GM18511 (cell line): ENCODE data around the gene LRRC8C.
"Not testable (repeated sequence)": the region's sequence is repeated elsewhere in the genome, so short reads cannot be mapped to it uniquely, and the experiment has no call there.

Experiments
- ATAC-seq: cut with Tn5 transposase; IDR thresholded peaks from one replicate; pipeline ENCODE4 v1.9.1; 2021; ENCODE audit warnings: mild to moderate bottlenecking, moderate library complexity; ENCODE audit not compliant: unreplicated experiment

LRRC8C gene

DNA sequence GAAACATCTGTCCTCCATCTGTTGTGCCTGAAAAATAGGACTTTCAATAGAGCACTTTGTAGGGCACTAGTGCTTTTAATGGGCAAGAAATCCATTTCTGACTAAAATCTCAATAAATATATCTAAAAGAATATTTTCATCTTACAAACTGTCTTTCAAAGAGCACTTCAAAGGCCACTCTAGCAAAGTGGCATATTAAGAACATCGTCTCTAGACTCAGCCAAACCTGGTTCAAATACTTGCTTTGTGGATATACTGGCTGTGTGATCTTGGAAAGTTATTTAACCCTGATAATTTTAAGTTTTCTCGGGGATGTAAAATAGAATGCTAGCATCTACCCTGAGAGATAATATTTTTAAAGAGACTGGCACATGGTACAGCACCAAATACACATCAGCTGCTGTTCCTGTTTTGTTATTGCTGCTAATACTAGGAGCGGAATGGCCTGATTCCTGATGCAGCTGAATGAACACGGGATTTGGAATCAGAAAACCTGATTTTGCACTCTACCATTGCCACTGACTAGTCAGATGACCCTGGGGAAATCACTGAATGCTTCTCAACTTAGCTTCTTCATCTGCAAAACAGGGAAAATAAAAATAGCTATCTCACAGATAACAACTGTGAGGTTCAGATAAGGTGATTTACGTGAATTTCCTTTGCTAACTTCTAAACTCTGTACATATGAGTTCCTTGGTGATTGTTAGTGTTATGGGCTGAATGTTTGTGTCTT lies 25.2 kb upstream of the LRRC8C start:
- no peak for ATAC-seq

GRCh38 chr1:89608319-89608983 lies 24.5 kb upstream of the LRRC8C start:
- no peak for ATAC-seq

DNA sequence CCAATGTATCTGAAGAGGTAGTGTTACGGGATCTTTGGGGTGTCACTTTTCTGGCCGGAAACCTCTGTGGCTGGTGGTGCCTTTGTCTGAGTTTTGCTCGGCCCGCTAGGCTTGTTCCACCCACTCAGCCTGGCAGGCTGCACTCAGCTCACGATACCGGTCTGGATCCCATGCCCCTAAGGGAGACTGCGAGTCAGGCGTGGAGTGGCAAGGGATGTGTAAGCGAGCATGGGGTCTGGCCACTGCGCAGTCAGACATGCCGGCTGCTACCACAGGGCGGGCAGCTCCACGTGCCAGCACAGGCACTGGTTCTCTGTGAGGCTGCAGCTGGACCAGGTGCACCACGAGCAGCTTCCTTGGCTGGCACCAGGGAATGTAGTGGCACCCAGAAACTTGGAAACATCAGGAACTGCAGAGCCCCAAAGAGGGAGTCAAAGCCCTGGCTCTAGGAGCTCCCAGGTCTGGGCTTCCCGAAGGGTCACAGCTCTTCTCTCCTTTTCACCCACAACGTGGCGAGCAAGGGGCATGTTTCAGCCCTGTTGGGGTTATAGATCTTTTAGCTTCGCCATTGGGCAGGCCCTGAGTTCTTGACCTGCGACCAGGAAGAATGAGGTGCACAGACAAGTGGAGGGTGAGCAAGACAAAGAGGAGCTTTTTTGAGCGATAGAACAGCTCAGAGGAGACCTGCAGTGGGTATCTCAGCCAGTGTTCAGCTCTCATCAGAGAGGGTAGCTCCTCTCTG lies 23.8 kb upstream of the LRRC8C start:
- ATAC-seq, result no peak

GRCh38 chr1:89609781-89610456 lies 23.0 kb upstream of the LRRC8C start:
- ATAC-seq, result no peak

DNA sequence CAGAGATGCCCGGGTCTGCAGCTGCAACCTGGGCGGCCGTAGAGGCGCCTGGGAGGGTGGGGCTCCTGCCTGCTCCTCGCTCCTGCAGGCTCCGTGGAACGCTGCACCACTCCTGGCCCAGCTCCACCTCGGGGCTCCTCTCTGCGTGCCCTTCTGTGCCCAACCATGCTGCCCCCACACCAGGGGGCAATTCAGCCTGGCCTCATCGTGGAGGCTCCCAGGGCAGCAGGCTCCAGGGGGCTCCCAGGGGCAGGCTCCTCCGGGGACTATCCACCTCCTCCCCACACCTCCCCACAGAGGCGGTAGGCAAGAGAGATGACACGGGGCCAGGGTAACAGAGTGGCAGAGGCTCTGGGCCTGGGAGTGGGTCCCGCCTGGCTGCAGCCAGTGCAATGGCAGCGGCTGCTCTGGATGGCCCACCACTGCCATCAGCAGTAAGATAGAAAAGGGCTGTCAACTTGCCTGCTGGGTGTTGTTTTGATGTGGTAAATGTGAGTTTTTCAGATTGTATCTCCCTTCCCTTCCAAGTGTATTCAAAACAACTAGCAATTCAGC lies 22.4 kb upstream of the LRRC8C start:
- no peak for ATAC-seq

- peak; percentile 93 for ATAC-seq
Measured at GRCh38 chr1:89611721-89612120, 21.2 kb upstream of the LRRC8C start.

DNA sequence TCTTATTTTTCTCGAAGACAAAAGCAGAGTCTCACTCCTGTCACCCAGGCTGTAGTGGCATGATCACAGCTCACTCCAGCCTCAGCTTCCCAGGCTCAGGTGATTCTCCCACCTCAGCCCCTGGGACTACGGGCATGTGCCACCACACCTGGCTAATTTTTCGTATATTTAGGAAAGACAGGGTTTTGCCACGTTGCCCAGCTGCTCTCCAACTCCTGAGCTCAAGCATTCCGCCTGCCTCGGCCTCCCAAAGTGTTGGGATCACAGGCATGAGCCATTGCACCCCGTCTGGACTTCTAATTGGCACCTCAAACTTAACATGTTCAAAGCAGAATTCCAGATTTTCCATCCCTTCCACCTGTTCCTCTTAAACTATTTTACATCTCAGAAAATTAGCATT lies 19.0 kb upstream of the LRRC8C start:
- no peak for ATAC-seq

- no peak for ATAC-seq
Measured at GRCh38 chr1:89615676-89616598, 17.0 kb upstream of the LRRC8C start.

GRCh38 chr1:89616844-89617627 lies 15.9 kb upstream of the LRRC8C start:
- no peak for ATAC-seq

DNA sequence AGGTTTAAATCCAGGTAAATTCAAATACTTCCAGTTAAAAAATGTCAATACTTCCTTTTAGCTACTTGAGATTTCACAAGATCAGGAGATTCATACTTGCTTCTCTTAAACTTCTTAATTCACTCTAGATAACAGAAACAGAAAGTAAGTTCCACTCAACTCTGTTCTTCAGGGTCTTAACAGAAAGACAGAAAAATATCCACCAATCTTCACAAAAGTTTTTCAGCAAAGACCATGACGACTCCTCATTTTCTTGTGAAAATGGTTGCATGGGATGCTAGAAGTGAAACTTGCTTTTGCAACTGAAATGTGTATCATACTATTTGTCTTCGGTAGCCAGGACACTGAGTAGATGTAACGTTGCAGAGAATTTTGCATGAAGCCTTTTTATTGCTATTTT lies 12.3 kb upstream of the LRRC8C start:
- ATAC-seq, result no peak

DNA sequence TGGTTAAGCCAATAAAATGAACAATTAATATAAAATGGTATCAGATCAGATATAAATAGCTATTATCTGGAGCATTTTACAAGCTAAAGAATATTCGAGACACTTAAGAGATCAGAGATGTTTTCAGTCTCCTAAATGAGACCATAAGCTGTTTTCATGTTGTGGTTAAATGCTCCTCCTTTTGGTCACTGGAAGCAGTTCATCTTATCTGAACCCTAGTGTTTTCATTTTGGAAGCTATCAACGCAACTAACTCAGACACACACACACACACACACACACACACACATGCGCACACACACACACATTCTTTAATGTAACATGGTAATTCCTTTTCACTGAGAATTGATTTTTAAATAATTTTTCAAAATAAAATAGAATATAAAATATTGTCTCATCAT lies 10.0 kb upstream of the LRRC8C start:
- no peak for ATAC-seq

- no peak for ATAC-seq
Measured at GRCh38 chr1:89624314-89624713, 8.6 kb upstream of the LRRC8C start.

DNA sequence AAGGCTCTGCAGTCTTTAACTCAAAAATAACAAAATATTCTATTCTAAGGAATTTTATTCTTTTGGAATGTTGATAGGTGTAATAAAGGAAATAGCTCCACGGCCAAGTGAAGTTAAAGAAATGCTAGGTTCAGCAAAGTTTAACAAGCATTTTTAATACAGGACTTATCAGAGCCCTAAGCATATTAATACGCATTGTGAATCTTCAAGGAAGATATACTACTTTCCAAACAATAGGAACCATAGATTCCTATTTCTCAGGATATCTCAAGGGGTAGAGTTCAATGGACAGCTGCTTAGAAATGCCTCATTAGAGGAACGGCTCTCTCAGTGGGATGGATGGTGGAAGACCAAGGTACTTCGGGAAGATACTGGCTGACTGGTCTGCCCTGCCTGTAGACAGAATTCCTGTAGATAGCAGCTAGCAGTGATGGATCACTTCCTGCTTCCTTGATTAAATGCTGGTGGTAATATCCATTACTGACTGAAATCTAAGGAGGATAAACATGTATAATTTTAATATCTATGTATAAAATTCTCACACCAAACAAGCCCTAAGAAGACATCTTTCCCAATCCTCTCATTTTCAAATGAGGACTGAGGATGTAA lies 8.1 kb upstream of the LRRC8C start:
- no peak for ATAC-seq

DNA sequence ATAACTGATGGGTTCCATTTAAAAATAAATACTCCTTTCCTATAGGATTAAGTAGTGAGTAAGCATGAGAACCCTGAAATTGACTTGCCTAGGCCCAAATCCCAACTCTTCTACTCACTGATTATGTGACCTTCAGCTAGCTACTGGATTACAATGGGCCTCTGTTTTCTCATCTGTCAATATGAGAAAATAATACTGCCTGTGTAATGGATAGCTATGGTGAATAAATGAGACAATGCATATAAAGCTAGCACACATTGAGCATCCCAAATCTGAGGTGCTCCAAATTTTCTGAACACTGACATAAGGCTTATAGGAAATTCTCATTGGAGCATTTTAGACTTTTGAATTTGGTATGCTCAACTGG lies 5.3 kb upstream of the LRRC8C start:
- no peak for ATAC-seq

DNA sequence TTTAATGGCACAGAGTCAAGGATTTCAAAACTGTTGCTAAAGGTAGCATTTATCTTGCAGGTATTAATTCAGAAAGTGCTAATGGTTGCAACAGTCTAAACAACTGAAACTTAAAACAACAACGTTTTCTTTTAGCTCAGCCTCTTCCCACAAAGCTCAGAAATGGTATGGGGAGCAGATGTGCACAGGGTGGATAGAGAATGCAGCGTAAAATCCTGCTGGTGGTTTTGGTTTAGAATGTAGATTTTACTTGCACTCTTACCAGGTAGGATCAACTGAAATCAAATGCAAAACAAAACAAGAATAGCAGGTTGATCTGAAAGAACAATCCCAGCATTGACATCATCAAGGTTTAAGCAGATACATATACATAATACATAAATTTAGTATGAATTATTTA lies 3.8 kb upstream of the LRRC8C start:
- ATAC-seq, result no peak

DNA sequence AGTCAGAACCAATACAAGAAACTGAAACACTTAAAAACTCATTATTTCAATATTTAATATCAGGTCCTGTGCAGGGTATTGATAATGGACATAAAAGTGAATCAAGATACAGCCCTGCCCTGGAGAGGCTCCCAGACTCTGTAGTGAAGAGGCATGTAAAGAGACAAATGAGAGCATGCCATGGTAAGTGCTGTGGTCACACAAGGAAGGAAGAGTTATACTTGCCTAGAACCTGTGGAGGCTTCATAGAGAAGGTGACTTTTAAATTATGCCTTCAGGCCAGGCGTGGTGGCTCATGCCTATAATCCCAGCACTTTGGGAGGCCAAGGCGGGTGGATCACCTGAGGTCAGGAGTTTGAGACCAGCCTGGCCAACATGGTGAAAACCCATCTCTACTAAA lies 3.3 kb upstream of the LRRC8C start:
- not testable (repeated sequence) for ATAC-seq

- ATAC-seq, result no peak
Measured at GRCh38 chr1:89630048-89630447, 2.9 kb upstream of the LRRC8C start.

DNA sequence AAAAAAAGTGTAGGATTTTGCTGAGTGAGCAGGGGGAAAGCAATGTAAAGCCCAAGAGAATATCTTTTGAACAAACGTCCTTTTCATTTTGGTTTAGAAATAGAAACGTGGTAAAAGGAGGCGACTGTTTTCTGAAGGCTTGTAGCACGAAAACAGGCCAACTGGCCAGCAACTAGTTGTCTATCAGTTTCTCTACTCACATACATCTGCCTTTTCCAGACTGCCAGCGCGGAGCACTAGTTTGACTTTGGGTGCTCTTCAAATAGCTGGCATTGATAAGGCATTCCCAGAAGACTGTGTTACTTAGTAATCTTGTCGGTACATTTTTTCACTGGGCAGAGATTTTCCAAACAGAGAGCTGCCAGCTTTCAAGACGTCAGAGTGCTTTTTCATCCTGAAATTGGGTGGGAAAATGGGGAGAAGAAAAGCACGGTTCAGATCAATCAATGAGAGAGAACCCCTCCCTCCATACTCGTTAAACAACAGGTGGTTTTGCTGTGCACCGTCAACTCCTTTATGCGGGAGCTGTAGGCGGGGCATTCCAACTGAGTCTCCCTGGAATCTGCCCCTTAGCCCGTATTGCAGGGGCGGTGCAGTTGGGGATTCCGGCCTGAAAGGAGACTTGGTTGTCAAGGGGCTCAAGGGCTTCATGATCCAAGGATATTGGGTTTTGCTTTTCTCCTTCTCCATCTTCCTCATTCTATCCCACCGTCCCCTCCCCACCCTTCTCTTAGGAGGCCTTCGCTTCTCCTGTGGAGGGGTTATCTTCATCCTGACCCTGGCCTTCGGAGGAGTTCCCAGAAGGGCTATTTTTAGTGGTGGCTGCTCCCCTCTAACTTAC lies 884 bp upstream of the LRRC8C start:
- ATAC-seq, result no peak
